22Rv1 (cell line): ENCODE measurements around the gene MEIS2.

ENCODE experiments used
- ZFX ChIP-seq: fragments of 450-650 bp; IDR thresholded peaks from 2 replicates; pipeline ENCODE4 v1.6.1; 2017; ENCODE audit warnings: antibody characterized with exemption, borderline replicate concordance
- TF ChIP-seq, protein P1 (sequence below): fragments of 450-650 bp; IDR thresholded peaks from 2 replicates; pipeline ENCODE4 v1.5.1; 2017; ENCODE audit warnings: mild to moderate bottlenecking

DNA sequence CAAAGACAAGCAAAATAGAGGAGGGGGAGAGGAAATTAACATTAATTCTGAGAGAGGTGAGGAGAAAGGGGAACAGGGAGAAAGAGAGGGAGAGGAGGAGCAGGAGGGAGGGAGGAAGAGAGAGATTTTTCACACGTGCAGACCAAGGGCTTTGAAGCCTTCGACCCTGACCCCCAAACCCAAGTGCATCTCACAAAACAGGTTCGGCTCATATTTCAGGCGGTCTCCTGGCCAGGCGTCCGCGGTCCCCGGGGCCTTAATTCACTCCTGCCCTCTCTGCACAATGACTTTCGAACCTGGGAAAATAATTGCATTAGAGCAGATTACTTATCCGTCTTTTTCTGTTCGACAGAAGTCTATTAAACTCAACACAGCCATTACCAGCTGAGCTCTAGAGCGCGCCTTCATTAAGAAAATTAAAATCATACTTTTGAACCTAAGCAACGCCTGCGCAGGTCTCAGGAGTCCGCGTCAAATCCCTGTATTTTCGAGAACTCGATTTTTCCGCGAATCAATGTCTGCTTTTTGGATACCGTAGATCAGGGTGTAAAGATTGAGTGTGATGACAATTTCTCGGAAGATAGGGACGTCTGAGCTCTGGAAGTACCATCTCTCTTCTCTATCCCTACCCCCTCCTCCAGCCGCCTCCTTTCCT is 220.7 kb downstream of the MEIS2 start:
- TF ChIP-seq, protein P1, sequence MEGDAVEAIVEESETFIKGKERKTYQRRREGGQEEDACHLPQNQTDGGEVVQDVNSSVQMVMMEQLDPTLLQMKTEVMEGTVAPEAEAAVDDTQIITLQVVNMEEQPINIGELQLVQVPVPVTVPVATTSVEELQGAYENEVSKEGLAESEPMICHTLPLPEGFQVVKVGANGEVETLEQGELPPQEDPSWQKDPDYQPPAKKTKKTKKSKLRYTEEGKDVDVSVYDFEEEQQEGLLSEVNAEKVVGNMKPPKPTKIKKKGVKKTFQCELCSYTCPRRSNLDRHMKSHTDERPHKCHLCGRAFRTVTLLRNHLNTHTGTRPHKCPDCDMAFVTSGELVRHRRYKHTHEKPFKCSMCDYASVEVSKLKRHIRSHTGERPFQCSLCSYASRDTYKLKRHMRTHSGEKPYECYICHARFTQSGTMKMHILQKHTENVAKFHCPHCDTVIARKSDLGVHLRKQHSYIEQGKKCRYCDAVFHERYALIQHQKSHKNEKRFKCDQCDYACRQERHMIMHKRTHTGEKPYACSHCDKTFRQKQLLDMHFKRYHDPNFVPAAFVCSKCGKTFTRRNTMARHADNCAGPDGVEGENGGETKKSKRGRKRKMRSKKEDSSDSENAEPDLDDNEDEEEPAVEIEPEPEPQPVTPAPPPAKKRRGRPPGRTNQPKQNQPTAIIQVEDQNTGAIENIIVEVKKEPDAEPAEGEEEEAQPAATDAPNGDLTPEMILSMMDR, result no peak
- no peak for TF ChIP-seq ZFX
